ENCODE measurements around the gene DCUN1D2.
"Not testable (repeated sequence)": the region's sequence is repeated elsewhere in the genome, so short reads cannot be mapped to it uniquely, and the experiment has no call there.

DCUN1D2 gene

DNA sequence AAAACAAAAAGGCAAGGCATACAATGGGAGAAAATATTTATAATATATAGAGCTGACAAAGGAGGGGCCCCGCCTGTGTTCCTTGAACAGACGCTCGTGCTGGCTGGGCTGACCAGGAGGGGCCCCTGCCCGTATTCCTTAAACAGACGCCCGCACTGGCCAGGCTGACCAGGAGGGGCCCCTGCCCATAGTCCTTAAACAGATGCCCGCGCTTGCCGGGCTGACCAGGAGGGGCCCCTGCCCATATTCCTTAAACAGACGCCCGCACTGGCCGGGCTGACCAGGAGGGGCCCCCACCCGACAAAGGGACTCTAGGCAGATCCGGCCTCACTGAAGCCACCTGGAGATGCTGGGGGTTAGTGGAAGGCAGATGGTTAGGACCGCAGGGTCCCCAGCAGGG, 46.5 kb downstream of the DCUN1D2 start:
- ATAC-seq: no peak

DNA sequence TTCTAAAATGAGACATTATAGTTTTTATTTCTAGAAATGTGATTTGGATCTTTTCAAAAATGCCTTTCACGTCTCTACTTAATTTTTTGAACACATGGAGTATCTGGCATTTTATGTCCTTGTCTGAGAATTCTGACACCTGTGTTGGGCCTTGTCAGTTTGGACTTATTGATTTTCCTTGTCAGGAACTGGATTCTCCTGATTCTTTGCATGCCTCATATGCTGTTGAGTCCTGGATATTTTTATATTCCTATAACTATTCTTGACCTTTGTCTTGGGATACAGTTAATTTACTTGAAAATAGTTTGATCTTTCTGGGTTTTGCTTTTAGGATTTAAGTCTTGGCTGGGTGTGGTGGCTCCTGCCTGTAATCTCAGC, 47.5 kb downstream of the DCUN1D2 start:
- no peak for ATAC-seq

DNA sequence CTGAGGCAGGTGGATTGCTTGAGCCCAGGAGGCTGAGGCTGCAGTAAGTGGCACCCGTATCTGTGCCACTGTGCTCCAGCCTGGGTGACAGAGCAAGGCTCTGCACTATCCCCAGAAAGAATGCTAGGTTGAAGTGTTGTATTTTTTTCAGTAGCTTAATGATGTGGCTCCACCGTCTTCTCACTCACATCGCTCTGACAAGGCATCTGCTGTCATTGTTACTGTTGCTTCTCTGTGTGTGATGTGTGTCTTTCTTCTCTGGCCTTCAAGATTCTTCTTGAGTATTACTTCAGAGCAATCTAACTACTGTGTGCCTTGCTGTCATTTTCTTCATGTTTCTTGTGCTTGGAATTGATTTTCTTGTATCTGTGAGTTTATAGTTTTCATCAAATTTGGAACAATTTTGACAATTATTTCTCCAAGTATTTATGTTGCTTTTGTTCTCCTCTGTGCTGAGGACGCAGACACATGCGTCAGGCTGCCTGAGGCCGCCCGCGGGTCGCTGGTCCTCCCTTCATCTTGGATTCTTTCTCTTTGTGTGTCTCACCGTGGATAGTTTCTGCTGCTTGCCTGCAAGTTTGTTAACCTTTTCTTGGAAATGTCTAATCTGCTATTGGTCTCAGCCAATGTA, 48.0 kb downstream of the DCUN1D2 start:
- no peak for ATAC-seq

DNA sequence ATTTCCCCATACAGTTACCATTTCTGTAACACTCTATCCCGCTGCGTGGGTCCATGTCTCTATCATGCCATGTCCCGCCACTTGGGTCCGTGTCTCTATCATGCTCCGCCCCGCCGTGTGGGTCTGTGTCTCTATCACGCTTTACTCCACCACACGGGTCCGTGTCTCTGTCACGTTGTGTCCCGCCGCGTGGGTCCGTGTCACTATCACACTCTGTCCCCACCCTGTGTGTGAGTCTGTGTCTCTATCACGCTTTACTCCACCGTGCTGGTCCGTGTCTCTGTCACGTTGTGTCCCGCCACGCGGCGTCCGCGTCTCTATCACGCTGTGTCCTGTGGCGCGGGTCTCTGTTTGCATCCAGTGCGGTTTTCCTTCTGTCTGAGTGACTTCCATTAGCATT, 48.9 kb downstream of the DCUN1D2 start:
- ATAC-seq: no peak

DNA sequence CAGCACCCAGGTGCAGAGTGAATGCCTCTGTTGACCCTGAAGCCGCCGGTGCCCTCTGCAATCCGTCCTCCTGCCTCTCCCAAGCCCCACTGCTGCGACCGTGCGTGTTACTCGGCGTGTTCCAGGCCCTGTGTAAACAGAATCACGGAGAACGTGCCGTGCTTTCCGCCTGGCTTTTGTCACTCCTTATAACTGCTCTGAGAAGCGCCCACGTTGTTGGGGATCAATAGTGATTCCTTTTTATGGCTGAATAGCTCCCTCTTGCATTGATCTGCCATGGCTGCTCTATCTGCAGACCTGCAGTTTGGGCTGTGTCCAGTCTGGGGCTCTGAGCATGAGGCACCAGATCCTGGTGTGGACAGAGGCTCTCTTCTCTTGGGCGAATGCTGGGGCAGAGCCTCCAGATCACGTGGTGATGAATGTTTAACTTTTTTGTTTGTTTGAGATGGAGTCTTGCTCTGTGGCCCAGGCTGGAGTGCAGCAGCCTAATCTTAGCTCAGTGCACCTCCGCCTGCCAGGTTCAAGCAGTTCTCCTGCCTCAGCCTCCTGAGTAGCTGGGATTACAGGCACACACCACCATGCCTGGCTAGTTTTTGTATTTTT, 53.0 kb downstream of the DCUN1D2 start:
- no peak for ATAC-seq

DNA sequence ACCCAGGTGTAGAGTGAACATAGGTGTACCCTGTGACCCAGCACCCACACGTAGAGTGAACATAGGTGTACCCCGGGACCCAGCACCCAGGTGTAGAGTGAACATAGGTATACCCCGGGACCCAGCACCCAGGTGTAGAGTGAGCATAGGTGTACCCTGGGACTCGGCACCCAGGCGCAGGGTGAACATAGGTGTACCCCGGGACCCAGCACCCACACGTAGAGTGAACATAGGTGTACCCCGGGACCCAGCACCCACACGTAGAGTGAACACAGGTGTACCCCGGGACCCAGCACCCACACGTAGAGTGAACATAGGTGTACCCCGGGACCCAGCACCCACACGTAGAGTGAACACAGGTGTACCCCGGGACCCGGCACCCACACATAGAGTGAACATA, 53.6 kb downstream of the DCUN1D2 start:
- ATAC-seq: not testable (repeated sequence)

DNA sequence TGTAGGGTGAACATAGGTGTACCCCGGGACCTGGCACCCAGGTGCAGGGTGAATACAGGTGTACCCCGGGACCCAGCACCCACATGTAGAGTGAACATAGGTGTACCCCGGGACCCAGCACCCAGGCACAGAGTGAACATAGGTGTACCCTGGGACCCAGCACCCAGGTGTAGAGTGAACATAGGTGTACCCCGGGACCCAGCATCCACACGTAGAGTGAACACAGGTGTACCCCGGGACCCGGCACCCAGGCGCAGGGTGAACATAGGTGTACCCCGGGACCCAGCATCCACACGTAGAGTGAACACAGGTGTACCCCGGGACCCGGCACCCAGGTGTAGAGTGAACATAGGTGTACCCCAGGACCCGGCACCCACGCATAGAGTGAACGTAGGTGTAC, 54.6 kb downstream of the DCUN1D2 start:
- not testable (repeated sequence) for ATAC-seq

DNA sequence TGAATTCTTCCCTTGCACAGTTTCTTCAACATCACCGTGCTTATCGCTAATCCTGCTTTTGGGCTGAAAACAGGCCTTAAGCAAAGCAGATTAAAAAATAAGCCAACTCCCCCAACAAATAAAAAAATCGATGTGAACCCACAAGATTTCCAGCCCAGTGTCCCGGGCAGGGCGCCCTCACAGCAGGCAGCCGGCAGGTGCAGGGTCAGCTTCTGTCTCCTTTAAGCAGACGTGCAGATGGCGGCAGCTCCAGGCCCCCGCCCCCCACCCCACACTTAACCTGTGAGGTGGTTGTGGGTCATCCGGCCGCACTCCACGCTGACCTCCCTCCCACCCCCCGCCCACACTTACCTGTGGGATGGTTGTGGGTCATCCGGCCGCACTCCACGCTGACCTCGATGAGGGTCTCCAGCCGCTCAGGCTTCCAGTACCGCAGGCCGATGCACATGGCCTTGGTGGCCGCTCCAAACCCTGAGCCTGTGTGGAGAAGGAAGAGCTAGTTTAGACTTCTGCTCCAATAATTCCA, 57.1 kb downstream of the DCUN1D2 start:
- no peak for ATAC-seq

DNA sequence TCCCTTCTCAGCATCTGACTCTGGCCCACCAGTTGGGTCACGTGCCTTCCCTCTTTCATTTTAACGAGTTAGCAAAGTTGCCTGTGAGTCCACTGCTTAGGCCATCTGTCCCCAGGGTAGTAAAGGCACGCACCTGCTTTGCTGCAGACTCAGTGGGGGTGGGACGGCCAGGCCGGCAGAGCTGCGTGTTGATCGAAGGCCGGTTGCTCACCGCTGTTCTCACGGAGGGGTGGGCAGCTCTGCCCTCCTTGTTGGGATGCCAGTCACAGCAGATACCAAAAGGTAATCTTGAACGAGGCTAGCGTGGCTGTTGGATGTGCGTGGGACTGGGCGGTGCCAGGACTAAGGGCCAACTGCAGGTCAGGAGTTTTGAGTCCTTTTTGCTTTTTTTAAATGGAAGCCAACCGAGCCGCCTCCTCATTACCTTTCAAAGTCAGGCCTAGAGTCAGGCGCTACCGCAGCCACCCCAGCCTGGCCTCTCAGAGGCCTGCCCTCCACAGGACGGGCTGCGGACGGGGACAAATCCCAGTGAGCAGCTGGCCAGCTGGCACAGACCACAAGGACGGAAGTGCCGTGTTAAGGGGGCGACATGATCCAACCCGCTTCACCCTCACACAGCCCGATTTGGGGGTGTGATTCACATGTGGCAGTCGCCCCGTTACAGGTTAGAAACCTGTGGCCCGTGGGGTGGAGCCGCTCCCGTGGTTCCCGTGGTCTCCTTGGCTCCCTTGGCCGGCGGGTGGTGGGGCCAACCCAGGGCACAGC, 57.8 kb downstream of the DCUN1D2 start:
- ATAC-seq: no peak

DNA sequence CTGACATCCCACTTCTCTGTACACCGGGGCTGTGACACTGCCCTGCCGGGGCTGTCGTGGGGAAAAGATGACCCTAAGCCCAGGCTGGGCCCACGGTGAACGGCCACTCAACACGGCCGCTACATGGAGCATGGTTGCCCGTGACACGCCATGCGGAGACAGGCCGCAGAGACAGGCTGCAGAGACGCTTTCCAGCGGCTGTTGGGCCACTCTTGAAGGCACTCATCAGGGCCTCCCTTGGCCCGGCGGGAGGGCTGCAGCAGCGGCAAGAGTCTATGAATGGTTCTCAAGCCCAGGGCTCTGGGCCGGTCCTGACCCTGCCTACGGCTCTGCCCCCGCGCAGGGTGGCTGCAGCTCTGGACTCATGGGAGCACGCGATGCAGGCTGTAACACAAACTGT, 59.3 kb downstream of the DCUN1D2 start:
- ATAC-seq: no peak

DNA sequence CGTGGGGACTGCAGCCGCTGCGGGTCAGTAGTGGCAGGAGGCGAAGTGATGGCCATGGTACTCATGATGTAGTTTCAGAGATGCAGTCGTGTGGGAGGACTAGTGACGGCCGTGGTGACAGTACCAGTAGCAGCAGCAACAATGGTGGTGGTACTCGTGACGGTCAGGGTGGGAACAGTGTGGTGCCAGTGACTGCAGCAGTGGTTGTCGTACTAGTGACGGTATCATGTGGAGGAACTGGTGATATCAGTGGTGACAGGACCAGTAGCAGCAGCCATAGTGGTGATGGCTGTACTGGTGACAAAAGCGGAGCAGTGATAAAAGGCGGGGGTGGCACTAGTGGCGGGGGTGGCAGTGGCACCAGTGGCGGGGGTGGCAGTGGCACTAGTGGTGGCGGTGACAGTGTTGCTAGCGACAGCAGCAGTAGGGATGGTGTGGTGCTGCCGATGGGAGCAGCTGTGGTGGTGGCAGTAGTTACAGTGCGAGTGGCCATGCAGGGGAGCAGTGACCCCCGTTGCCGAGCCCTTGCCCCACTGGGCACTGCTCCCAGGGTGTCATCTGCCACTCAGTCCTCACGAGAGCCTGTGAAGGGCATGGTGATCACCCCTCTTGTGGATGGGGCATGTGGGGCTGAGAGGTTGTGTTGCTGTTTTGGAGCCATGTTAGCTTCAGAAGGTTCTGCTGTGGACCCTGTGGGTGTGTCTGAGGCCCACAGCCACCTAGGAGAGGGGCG, 60.0 kb downstream of the DCUN1D2 start:
- ATAC-seq: no peak

DNA sequence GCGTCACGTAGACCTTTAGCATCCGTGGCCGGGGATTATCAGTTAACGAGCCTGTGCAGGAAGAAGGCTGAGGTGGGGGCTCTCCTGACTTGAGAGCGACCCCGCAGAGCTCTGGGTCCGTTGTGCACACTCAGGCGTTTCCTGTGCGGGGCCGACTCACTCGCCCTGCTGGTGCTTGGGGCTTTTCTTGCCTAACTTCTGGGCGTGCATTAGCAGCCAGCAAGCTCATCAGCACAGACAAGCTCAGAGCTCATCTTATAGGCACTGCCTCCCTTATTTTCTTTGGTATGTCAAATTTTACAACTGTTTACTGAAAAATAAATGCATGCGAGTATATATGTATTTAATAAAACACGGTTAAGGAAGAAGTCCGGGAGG, 60.9 kb downstream of the DCUN1D2 start:
- ATAC-seq: no peak

DNA sequence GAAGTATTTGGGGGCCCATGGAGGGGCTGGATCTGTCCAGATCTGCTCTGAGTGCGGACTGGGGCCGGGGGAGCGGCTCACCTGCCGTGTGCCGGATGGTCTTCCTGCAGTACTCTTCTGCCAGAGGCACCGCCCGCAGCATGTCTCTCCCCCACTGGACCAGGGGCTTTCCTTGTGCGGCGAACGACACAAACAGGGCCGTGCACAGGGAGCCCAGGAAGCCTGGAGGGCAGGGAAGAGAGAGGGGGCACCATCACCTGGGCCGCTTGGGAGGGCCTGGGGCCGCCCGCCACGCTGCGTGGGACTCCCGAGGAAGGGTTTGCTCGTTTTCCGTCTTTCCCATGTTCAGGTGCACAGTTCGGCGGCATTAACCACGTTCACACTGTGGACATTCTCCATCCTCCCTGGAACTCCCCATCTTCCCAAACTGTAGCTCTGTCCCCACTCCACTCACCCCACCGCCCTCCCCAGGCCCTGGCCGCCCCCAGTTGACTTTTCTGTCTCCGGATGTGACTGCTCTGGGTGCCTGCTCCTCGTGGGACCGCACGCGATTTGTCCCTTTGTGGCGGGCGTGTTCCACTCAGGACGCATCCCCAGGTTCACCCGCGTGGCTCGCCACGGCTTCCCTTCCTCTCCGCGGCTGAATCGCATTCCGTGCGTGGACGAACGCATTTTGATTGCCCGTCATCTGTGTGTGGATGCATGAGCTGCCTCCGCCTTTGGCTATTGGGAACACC, 61.5 kb downstream of the DCUN1D2 start:
- ATAC-seq: no peak

DNA sequence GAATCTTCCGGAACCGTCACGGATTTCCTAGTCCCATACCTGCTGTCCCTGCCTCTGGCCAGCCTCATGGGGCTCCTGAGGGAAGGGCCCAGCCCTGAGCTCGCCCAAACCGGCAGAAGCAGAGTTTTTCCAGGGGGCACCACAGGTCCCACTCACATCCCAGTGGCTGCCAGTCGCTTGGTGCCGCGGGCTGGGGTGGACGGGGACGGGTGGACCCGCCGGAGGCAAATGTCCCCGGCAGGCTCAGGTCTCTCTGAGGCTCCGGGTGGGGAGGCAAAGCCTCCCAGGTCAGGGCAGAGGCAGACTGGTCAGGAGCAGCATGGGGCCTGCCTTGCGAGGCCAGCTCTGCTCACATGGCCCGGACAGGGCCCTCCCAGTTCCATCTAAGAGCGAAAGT, 62.0 kb downstream of the DCUN1D2 start:
- no peak for ATAC-seq

DNA sequence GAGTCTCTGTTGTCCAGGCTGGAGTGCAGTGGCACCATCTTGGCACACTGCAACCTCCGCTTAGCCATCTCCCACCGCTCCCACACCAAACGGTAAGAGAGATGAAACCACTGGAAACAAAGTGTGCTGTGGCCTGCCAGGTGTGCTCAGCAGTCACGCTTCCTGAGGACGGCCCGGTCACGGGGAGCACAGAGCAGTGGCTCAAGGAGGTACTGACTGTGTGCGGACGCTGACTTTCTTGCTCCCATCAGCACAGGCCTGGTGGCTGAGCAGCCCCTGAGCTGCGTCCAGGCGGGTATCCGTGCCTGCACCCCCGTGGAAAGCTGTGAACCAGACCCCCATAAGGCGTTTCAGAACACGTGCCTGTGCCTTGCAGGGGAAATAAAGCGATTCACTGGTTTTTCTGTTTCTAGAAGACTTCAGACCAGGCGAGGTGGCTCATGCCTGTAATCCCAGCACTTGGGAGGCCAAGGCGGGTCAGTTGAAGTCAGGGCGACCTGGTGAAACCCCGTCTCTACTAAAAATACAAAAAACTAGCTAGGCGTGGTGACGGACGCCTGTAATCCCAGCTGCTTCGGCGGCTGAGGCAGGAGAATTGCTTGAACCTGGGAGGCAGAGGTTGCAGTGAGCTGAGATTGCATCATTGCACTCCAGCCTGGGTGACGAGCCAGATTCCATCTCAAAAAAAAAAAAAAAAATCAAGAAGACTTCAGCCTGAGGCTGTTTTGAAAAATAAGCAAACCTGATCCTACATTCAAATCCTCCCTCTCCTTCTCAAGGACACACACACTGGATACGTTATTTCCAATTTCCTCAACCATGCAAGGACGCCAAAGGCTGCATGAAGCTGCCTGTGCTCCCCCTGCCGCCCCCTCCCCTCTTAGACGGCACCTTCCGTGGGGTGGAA, 62.7 kb downstream of the DCUN1D2 start:
- no peak for ATAC-seq

DNA sequence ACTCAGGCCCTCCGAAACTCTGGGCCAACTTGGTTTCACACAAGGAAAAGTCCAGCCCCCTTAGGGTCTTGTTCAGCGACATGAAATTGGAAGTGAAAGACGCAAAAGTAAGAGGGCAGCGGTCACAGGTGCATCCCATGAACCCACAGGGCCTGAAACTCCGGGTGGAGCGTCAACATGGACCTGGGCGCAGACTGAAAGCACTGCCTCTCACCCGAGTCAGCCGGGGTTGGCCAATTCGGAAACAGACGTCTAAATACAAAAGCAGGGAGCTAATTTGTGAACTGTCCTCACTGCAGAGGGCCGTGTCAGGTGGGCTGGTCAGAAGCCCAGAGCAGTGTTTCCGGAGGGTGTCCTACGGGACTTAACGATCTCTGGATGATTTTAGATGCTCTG, 63.9 kb downstream of the DCUN1D2 start:
- ATAC-seq: no peak

DNA sequence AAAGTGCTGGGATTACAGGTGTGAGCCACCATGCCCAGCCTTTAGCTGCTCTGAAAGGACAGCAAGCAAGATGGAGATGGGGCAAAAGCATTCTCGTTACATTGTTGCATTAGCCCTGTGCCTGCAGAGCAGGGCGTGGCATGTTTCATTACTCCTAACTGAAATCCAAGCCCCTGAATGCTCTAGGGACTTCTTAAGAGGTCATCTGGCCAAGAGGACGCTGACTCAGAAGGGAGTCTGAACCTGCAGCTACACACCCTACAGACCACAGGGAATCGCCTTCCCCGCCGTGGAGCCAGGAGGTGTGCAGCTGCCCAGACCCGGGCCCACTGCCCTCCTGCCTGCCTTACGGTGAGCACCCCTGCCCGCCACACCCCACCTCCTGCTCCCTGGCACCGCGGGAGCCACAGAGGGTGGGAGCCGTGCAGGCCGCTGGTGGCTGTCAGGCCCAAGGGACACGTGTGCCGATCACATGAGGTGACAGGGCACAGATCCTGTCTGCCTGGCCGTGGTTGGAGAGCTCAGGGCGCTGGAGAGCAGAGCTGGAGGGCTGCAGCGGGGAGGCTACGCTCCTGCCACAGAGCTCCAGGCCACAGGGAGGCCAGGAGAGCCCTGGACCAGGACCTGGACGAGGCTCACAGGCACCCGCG, 64.4 kb downstream of the DCUN1D2 start:
- ATAC-seq: no peak

DNA sequence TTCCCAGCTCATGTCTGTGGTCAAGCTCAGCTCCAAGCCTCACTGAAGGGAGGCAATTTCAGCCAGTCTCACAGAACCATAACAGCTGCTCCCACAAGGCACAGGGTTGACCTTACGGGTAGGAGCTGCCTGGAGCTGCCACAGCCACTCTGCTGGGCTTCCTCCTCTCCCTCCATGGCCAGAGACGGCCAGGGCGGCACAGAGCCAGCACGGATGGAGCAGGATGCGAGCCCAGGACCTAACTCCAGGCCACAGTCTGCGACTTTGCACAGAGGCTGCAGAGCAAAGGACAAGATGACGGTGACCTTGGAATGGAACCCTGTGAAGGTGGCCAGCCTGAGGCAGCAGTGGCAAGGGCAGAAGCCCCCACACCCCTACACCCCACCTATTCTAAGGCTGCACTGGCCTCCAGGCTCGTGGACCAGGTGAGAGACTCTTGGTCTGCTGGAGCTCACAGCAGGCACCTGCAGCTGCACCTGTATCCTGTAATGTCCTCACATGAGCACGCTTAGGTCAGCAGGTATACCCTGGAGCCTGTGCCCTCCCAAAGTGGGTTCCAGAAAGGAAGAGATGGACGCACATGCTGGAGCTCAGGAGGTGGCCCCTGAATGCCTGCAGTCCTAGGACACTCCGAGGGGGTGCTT, 66.9 kb downstream of the DCUN1D2 start:
- ATAC-seq: no peak

DNA sequence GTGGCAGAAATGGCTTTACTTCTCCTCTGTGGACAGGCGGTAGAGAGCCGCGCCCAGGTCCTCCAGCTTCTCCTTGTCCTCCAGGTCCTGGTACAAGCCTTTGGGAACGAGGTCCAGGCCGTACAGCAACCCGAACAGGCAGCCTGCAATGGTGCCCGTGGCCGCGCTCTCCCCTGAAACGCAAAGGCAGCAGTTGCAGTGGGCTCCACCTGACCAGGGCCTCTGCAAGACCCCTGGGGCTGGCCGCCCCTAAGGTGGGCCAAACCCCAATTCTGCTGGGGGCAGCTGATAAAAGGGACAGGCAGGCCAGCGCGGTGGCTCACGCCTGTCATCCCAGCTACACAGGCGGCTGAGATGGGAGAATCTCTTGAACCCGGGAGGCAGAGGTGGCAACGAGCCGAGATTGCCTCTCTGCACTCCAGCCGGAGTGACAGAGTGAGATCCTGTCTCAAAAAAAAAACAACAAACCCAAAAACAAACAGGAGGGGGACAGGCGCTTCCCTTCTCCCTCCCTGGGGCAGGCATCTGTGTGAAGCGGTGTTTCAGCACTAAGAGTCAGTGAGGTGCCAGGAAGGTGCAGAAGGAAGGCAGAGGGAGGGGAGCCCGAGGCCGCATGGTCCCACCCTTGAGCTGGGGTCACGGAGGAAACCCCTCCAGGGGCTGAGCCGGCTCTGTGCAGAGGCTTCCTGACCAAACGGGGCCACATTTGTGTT, 67.5 kb downstream of the DCUN1D2 start:
- ATAC-seq: no peak
